NT2/D1 (cell line): ENCODE measurements around the gene WDR48.

Experiments used
- DNase-seq: peaks from one replicate; pipeline ENCODE4 v3.0.0-alpha.2; 2011; ENCODE audit warnings: low read depth, low spot score
- H3K27me3 ChIP-seq: 2 replicates; pipeline ENCODE4 v1.6.0; 2011; ENCODE audit warnings: mild to moderate bottlenecking; ENCODE audit not compliant: insufficient read length, insufficient read depth
- H3K36me3 ChIP-seq: 2 replicates; pipeline ENCODE4 v1.6.1; 2011; ENCODE audit warnings: mild to moderate bottlenecking, low read length, mixed read lengths; ENCODE audit not compliant: insufficient read depth, insufficient read length
- H3K4me1 ChIP-seq: 2 replicates; pipeline ENCODE4 v1.5.1; 2011; ENCODE audit not compliant: insufficient read depth, insufficient read length
- H3K4me3 ChIP-seq: 2 replicates; pipeline ENCODE4 v1.5.1; 2011; ENCODE audit warnings: low read depth; ENCODE audit not compliant: insufficient read length
- H3K9ac ChIP-seq: 2 replicates; pipeline ENCODE4 v1.6.0; 2011; ENCODE audit warnings: low read depth; ENCODE audit not compliant: insufficient read length
- H3K9me3 ChIP-seq: 2 replicates; pipeline ENCODE4 v1.5.1; 2011; ENCODE audit warnings: mild to moderate bottlenecking, low read length; ENCODE audit not compliant: insufficient read depth
- SUZ12 ChIP-seq: IDR thresholded peaks from 2 replicates; pipeline ENCODE4 v1.6.1; 2011; ENCODE audit not compliant: insufficient read length, insufficient read depth; ENCODE audit errors: extremely low read depth
- YY1 ChIP-seq: IDR thresholded peaks from 2 replicates; pipeline ENCODE4 v1.6.1; 2011; ENCODE audit not compliant: insufficient read length, insufficient read depth
- ZNF274 ChIP-seq: IDR thresholded peaks from 2 replicates; pipeline ENCODE4 v1.6.1; 2011; ENCODE audit warnings: mild to moderate bottlenecking, low read depth, low read length

Gene WDR48

GRCh38 chr3:39144748-39145380, 93.0 kb downstream of the WDR48 start:
- no peak for DNase-seq
- Histone ChIP-seq H3K36me3 (peaks cover 81% of the 10 kb centered on the region), H3K9me3 (no peaks in the 10 kb centered on the region), H3K9ac (no peak overlapping the region), H3K4me3 (no peak overlapping the region), H3K4me1 (peaks cover 32% of the 10 kb centered on the region), H3K27me3 (no peaks in the 10 kb centered on the region)
- TF ChIP-seq YY1: no peak
- no peak for TF ChIP-seq SUZ12
- no peak for TF ChIP-seq ZNF274

- H3K4me3 ChIP-seq: no peak overlapping the region
- TF ChIP-seq ZNF274: no peak
- TF ChIP-seq YY1: no peak
- TF ChIP-seq SUZ12: no peak
- peaks cover 41% of the 10 kb centered on the region for H3K4me1 ChIP-seq
- no peaks in the 10 kb centered on the region for H3K27me3 ChIP-seq
- no peak overlapping the region for H3K9ac ChIP-seq
- no peak for DNase-seq
- H3K36me3 ChIP-seq: peaks cover 74% of the 10 kb centered on the region
- no peaks in the 10 kb centered on the region for H3K9me3 ChIP-seq
Measured at GRCh38 chr3:39146083-39146501, 94.3 kb downstream of the WDR48 start.
